ENCODE measurements around the gene AKR1B15. TPM values are rescaled to one million over a fixed set of nuclear protein-coding genes. Genes with fewer than 3 reads are reported as not detected.

AKR1B15 gene
- total RNA-seq, 1 experiment from 2014 or later: 0.73 TPM

GRCh38 chr7:134547397-134548054 lies 1.4 kb upstream of the AKR1B15 start:
- no TSS peak for BruUV-seq (replicated peaks)
- H3K4me3 Mint-ChIP-seq (ENCODE audit: low read depth, unreplicated experiment): peak overlapping the region; percentile 64
- no peaks in the 10 kb centered on the region for H3K27me3 Mint-ChIP-seq (ENCODE audit: unreplicated experiment)
- peaks cover 24% of the 10 kb centered on the region for H3K4me1 Mint-ChIP-seq (ENCODE audit: low read depth, unreplicated experiment)
- H3K9me3 Mint-ChIP-seq (ENCODE audit: low read depth, unreplicated experiment): no peaks in the 10 kb centered on the region
- H3K36me3 Mint-ChIP-seq (ENCODE audit: insufficient read depth, unreplicated experiment): no peaks in the 10 kb centered on the region
- peak; percentile 92 for TF ChIP-seq CTCF (IDR thresholded peaks at IDR 0.05; ENCODE audit: unreplicated experiment)
- CTCF ChIA-PET: interaction anchor here (0.7 to 2.7 kb wide), 8 partner anchors 14 to 115 kb away, joined by 3 to 21 read pairs (median 8); partner anchors contain the start of gene AKR1B10
- DNase-seq: peak; percentile 83
- peak overlapping the region; percentile 54 for H3K27ac Mint-ChIP-seq (ENCODE audit: unreplicated experiment)
- intact Hi-C loops (cut with micrococcal nuclease; ENCODE audit: unreplicated experiment): loop anchor here (1.0 kb wide), 2 partner anchors 27 to 59 kb away; no protein-coding TSS in a partner anchor

- DNase-seq: no peak
- no peaks in the 10 kb centered on the region for H3K36me3 Mint-ChIP-seq (ENCODE audit: insufficient read depth, unreplicated experiment)
- no peaks in the 10 kb centered on the region for H3K9me3 Mint-ChIP-seq (ENCODE audit: low read depth, unreplicated experiment)
- H3K27me3 Mint-ChIP-seq (ENCODE audit: unreplicated experiment): no peaks in the 10 kb centered on the region
- no TSS peak for BruUV-seq (replicated peaks)
- H3K27ac Mint-ChIP-seq (ENCODE audit: unreplicated experiment): no peak overlapping the region
- no peak for TF ChIP-seq CTCF (IDR thresholded peaks at IDR 0.05; ENCODE audit: unreplicated experiment)
- CTCF ChIA-PET: interaction anchor here (2.7 kb wide), 1 partner anchor 117 kb away, joined by 21 read pairs; no protein-coding TSS in a partner anchor
- H3K4me1 Mint-ChIP-seq (ENCODE audit: low read depth, unreplicated experiment): peaks cover 25% of the 10 kb centered on the region
- intact Hi-C loops (cut with micrococcal nuclease; ENCODE audit: unreplicated experiment): no loop called here
- no peak overlapping the region for H3K4me3 Mint-ChIP-seq (ENCODE audit: low read depth, unreplicated experiment)
Measured at GRCh38 chr7:134549366-134549765, 456 bp downstream of the AKR1B15 start.

- Mint-ChIP-seq H3K4me3 (ENCODE audit: low read depth, unreplicated experiment) (no peak overlapping the region), H3K36me3 (ENCODE audit: insufficient read depth, unreplicated experiment) (no peaks in the 10 kb centered on the region), H3K27me3 (ENCODE audit: unreplicated experiment) (no peaks in the 10 kb centered on the region), H3K27ac (ENCODE audit: unreplicated experiment) (no peak overlapping the region), H3K4me1 (ENCODE audit: low read depth, unreplicated experiment) (peaks cover 19% of the 10 kb centered on the region), H3K9me3 (ENCODE audit: low read depth, unreplicated experiment) (no peaks in the 10 kb centered on the region)
- DNase-seq: peak; percentile 37
- BruUV-seq (replicated peaks): no TSS peak
- CTCF ChIA-PET: interaction anchor here (0.9 to 2.1 kb wide), 8 partner anchors 11 to 119 kb away, joined by 3 to 19 read pairs (median 6); partner anchors contain the start of gene AKR1B10
- no peak for TF ChIP-seq CTCF (IDR thresholded peaks at IDR 0.05; ENCODE audit: unreplicated experiment)
- intact Hi-C loops (cut with micrococcal nuclease; ENCODE audit: unreplicated experiment): no loop called here
Measured at GRCh38 chr7:134552105-134552504, 3.2 kb downstream of the AKR1B15 start.

DNA sequence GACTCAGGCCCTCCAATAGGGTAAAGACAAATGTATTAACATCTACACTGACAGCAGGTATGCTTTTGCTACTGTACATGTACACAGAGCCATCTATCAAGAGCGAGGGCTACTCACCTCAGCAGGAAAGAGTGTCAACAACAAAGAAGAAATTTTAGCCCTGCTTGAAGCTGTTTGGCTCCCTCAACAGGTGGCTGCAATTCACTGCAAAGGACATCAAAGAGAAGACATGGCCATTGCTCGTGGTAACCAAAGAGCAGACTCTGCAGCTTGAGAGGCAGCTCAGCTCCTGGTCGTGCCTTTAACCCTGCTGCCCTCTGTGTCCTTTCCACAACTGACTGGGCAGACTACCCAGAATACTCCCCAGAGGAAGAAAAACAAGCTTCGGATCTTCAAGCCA lies 5.1 kb downstream of the AKR1B15 start:
- no peak overlapping the region for H3K27ac Mint-ChIP-seq (ENCODE audit: unreplicated experiment)
- no peak for TF ChIP-seq CTCF (IDR thresholded peaks at IDR 0.05; ENCODE audit: unreplicated experiment)
- CTCF ChIA-PET: interaction anchor here (1.4 kb wide), 1 partner anchor 52 kb away, joined by 4 read pairs; no protein-coding TSS in a partner anchor
- intact Hi-C loops (cut with micrococcal nuclease; ENCODE audit: unreplicated experiment): no loop called here
- H3K36me3 Mint-ChIP-seq (ENCODE audit: insufficient read depth, unreplicated experiment): no peaks in the 10 kb centered on the region
- H3K27me3 Mint-ChIP-seq (ENCODE audit: unreplicated experiment): no peaks in the 10 kb centered on the region
- no peak for DNase-seq
- no peaks in the 10 kb centered on the region for H3K9me3 Mint-ChIP-seq (ENCODE audit: low read depth, unreplicated experiment)
- BruUV-seq (replicated peaks): no TSS peak
- peaks cover 9% of the 10 kb centered on the region for H3K4me1 Mint-ChIP-seq (ENCODE audit: low read depth, unreplicated experiment)
- no peak overlapping the region for H3K4me3 Mint-ChIP-seq (ENCODE audit: low read depth, unreplicated experiment)

Data from Calu3 (cell line).